ENCODE results near the gene SIAH2.

The SIAH2 gene

GRCh38 chr3:150747886-150748683 lies 14.9 kb downstream of the SIAH2 start:
- DNase-seq: no peak

DNA sequence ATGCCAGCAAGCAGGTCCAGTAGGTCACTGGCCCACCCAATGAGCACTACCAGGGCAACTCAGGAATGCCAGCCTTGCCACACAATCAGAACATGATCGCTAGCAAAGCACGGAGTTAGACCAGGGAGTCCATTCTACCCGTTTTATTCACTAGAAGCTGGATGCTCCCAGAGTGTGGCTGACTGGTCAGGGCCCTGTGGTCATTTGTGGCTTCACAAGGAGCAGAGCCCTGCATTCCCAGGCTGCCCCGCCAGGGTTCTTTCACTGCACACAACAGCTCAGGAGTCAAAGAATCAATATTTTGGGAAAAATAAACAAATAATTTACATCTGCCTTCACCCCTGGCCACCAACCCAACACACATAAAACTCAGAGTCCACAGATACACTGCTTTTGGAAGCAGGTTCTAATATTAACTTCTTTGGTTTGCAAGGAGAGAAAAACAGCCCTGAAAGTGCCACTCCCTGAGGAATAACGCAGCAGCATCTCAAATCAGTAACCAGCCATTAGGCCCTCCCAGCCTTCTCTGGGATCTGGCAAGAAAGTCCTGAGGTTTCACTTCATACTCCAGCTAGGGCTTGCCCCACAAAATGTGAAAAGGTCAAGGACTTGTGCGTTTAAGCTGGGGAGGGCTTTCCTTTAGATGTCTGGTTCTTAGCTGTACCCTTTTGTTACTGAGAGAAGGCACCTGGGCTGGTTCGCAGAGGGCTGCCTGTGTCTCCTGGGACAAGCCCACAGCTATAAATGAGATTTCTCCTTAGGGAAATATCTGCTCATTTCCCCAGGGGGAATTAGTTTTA lies 16.0 kb downstream of the SIAH2 start:
- DNase-seq: no peak

DNA sequence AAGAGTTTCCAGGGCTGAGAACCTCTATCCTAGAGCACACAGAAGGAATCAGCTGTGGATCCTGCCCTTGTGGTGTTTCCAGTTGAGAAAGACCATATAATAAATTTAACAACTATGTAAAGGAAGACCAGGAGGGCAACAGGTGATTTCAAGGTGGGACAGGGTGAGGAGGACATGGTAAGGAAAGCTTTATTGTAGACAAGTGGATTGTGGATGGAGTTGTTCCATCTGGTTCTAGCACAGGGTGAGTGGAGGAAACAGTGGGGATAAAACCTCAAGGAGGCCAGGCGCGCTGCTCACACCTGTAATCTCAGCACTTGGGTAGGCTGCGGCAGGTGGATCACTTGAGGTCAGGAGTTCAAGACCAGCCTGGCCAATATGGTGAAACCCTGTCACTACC lies 17.1 kb downstream of the SIAH2 start:
- no peak for DNase-seq

DNA sequence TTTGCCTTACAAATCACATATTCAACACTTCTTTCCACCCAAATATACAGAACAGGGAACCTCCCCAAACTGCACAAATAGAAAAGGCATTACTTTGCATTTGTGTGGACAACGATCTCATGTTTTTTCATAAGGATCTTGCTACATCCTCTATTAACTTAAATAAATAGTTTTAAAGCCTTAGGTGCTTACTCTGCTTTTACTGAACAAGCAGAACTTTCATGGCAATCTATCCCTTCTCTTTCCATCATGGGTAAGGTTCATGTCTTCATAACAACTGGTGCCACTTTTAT lies 18.1 kb downstream of the SIAH2 start:
- no peak for DNase-seq

DNA sequence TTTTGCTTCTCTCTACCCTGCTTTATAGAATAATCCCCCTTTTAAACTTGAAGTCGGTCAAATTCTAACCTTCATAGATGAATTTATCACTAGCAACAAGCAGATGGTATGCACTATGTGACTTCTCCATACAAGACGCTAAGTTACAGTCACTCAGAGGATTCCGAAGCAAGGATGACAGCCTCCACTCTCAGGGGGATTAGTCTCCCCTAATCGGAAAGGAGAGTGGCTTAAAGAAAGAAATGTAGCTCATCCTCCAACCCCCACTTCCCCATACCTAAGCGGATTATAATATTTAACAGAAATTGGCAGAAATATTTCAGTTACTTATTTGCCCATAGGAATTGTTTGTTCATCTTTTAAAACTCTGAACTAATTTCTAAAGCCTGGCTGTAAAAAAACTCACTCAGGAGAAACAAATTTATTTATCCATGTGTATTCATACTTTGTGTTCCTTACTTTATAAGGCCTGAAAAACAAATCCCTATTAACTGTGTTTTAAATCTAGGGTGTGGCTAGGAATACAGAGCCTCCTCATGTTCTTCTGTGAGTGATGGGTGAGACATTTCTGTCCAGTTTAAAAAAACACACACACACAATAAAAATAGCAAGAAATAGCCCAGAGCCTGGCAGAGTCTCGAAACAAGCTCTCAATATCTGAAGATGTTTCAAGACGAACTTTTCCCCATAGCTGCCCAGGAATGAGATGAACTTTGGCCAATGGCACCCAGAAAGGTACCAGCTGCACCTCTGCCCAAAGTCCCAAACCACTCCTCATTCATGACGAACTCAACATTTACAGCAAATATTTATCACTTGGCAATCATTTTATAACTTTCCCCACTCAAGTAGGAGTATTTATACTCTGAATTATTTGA lies 18.7 kb downstream of the SIAH2 start:
- no peak for DNase-seq

- DNase-seq: no peak
These were observed 19.5 kb downstream of the SIAH2 start for GRCh38 chr3:150743508-150743907.

- DNase-seq: no peak
These were observed 20.3 kb downstream of the SIAH2 start for GRCh38 chr3:150742679-150743078.

GRCh38 chr3:150742141-150742523 lies 20.8 kb downstream of the SIAH2 start:
- no peak for DNase-seq

DNA sequence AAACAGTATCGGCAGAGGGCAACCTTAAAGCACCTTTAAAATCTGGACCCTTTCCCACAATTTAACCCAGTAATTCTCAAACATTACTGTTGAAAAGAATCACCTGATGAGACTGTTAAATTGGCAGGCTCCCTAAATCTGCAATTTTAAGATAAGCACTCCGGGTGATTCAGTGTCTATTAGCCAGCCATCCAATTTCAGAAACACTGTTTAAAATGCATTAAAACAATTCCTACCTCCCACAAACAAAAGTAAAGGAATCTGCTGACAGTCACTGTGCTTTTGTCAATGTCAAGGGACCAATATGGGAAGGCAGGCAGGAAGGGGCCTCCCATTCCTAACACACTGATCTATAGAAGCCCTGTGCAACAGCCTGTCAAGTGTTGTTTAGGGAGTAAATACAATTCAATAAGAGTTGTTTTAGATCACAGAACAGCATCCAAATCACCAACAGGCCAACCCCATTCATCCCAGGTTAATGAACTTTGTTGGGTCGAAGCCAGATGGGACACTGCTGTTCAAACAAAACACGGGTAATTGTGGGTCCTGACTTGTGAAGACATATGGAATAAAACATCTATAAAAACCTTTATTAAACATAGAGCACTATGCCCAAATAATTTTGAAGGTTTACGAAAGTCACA lies 21.4 kb downstream of the SIAH2 start:
- no peak for DNase-seq

- no peak for DNase-seq
These were observed 22.1 kb downstream of the SIAH2 start for GRCh38 chr3:150740733-150741496.

GRCh38 chr3:150739877-150740645 lies 22.9 kb downstream of the SIAH2 start:
- no peak for DNase-seq

- no peak for DNase-seq
These were observed 23.6 kb downstream of the SIAH2 start for GRCh38 chr3:150739200-150739863.

GRCh38 chr3:150738688-150739087 lies 24.3 kb downstream of the SIAH2 start:
- DNase-seq: no peak

DNA sequence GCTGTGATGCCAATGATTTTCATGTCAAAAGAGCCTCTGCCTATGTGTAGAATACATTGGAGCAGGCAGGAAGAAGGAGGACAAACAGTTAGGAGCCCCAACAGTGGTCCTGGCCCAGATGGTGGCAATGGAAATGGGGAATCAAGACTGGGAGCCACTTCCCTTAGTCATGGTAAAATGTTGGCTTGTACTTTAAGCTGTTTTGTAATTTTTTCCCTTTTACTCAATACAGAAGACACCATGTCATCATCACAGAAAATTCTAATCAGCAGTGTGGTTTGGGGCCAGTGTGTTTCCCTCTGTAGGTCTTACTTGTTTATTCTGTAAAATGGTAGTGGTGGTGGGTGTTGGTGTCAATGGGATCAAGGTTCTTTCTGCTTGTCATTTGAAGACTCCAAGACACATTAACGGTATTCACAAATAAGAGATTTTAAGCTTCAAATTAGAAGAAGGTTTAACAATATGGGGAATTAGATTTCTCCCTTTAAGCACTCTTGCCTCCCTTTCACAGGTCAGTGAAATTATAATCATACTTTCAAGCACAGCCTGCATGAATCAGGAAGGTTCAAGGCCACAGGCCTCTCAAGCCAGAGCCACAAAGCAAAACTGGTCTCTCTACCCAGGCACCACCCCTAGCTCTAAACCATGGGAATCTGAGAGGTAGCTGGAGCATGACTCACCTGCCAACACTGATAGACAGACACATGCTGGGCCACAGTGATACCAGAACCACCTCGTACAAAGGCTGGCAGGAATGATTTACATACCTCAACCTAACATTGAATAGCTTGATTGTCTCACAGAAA lies 24.9 kb downstream of the SIAH2 start:
- no peak for DNase-seq

DNA sequence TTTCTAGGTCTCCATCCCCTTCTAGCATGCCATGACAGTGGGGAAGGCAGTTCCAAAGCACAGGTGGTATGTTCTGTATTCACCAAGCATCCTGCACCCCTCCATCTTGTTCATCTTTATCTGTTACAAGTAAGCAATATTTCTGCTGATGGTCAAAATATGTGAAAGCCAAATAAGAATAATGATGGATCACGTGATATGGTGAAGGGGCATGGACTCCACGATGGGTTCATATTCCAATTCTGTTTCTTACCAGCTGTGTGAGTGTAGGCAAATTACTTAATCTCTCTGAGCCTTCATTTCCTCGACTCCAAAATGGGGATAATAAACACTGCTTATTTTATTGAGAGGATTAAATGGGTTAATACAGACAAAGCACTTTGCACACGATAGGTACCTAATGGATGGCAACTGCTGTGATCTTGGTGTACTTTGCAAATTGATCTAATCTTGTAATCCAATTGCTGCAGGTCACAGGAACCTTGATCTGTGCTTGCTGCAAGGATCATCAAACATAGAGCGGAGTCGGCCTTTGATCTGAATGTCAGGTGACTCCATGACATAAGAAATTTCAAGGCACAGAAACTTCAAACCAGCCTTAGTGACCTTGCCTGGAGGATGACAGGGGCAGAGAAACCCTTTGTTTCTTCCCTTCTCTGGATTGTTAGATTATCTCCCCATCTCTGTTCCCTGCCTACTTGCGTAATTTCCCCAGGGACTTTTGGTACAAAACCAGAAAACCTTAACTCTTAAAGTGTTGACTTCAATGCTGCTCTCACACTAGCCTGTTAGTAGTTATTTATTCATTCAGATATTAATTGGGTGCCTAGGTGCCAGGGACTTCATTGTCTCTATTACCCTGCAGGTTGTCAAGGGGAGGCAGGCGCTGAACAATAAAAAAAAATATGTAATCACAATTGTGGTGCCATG lies 25.8 kb downstream of the SIAH2 start:
- no peak for DNase-seq

- DNase-seq: no peak
These were observed 26.7 kb downstream of the SIAH2 start for GRCh38 chr3:150736316-150736719.

DNA sequence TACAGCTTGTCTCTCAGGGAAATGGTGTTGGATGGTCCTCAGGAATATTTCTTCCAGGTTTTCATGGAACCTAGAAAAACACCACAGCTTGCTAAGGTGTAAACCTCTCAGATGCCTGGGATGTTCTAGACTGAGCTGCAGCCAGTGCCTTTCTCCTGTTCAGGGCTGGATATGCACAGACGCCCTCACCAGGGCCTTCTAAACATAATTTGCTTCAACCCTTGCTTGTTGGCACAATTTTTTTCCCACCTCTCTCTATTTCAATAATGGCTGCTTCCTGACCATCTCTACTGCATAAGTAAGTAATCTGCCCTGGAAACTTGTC lies 28.2 kb downstream of the SIAH2 start:
- DNase-seq: no peak

- no peak for DNase-seq
These were observed 28.8 kb downstream of the SIAH2 start for GRCh38 chr3:150733936-150734794.

Measured in activated T-cell treated with anti-CD3 and anti-CD28 coated beads, Interleukin-2, amount 50 U/mL, for 1 hour (primary cell).